GM19043 (cell line): ENCODE results near the gene CSK.
"Not testable (repeated sequence)": the region's sequence is repeated elsewhere in the genome, so short reads cannot be mapped to it uniquely, and the experiment has no call there.

ENCODE experiments used
- ATAC-seq: cut with Tn5 transposase; IDR thresholded peaks from one replicate; pipeline ENCODE4 v1.9.1; 2021; ENCODE audit warnings: low read depth; ENCODE audit not compliant: unreplicated experiment

The CSK gene

DNA sequence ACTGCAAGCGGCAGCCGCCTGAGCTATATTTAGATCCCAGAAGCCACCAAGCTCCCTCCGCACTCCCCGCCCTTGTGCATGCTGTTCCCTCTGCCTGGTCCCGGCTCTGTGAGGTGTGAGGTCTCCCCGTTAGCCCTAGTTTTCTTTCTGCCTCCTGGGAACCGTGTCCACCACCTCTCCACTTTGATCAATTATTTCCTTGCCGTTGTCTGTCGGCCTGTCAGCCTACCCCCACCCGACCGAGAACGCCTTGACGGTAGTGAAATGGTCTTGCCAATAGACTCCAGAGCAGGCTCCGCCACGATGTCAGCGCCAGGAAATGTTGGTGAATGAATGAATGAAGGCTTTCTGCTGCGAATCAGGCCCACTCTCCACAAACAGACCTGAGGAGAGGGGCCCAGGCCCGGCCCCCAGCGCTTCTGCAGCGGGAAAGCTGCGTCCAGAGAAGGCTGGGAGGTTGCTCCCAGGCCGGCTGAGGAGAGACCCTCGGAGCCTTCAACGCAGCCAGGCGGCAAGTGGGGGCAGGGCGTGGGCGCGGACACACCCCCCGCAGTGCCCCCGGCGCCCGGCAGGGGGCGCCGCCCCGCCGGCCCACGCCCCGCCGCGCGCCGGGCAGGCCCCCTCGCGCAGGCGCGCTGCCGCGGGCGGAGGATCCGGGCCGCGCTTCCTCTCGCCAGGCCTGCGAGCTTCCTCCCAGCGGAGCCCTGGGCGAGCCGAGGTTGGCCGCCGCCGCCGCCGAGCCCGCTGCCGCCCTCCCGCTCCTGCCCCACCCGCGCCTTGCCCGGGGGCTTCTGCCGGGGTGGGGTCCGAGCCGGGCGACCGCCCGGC is at the start of gene CSK:
Gene CSK, plus strand, starts transcription at position 650 of the 828 bp plus-strand sequence. CDS start 16,218 bp downstream, outside the sequence.
- no peak for ATAC-seq

DNA sequence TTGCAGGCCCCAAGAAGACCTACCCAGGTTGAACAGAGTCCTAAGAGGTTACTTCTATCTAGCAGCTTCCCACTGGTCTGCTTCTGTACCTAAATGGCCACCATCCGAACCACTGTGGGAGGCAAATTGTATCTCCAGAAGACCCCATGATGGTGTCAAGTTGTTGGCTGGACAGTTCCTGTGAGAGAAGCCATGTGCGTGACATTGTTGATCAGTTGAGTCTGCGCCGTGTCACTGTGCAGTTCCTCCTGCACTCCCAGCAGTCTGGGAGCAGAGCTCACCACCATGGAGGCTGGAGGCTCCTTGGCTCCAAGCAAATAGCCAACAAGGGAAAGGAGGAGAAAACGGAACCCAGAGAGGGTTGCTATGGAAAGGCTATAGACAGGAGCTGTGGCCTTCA is 49.0 kb upstream of the CSK start:
- ATAC-seq: no peak

DNA sequence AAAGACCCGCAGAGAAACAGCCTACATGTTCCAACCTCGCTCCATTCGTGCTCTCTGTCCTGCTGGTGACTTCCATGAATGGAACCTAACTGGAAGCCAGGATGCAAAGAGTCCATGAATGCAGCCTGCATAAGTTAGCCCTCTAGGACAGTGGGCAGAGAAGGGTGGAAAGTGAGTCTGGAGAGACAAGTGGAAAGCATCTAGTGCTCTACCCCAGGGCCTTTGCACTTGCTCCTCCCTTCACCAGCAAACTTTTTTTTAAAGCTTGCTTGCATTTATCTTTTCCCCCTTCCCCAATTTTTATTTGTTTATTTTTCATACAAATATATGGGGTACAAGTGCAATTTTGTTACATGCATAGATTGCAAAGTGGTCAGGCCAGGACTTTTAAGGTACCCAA is 48.6 kb upstream of the CSK start:
- ATAC-seq: no peak

DNA sequence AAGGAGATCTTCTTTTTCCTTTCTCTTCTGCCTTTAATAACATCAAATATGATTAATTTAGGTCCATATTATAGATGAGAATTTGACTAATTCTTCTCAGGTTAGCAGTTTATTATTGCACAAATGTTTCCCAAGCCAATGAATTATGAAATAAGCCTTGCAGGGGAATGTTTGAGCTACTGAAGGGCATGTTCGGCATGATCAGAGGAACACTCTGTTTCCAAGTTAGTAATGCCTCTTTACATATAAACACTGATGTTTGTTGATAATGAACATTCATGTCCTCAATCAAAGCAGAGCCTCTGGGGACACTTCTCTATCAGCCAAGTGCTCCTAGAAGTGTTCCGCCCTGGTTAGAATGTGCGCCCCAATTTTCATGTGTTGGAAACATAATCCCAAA is 46.6 kb upstream of the CSK start:
- ATAC-seq: no peak

DNA sequence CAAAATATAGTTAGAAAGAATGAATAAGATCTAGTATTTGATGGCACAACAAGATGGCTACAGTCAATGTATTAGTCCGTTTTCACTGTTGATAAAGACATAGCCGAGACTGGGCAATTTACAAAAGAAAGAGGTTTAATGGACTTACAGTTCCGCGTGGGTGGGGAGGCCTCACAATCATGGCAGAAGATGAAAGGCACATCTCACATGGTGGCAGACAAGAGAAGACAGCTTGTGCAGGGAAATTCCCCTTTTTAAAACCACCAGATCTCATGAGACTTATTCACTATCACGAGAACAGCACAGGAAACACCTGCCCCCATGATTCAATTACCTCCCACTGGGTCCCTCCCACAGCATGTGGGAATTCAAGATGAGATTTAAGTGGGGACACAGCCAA is 43.6 kb upstream of the CSK start:
- not testable (repeated sequence) for ATAC-seq

DNA sequence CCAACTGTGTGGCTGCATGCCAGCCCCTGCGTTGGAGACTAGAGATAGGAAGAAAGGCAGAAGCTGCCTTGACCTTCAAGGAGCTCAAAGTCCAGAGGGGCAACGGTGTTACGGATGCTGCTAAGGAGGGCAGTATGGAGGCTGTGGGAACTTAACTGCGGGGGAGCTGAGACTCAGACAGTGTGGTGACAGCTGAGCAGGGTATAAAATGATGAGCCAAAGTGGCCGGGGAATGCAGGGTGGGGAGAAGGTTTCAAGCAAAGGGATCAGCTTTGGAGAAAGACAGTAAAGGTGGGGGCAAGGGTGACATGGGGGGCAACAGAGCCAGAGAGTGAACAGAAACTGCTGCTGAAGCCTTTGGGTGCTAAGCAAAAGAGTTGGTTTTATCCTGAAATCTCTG is 39.5 kb upstream of the CSK start:
- no peak for ATAC-seq

DNA sequence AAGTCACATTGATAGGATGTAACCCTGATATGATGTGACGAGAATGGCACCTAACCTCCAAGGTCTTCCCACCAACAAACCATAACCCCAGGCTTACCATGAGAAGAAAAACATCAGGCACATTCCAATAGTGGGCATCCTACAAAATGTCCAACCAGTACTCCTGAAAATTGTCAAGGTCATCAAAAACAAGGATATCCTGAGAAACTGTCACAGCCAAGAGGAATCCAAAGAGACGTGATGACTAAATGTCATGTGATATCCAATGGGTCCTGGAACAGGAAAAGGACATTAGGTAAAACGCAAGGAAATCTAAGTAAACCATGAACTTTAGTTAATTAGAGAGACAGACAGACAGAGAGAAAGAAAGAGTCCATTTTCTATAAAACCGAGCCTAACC is 35.5 kb upstream of the CSK start:
- no peak for ATAC-seq

DNA sequence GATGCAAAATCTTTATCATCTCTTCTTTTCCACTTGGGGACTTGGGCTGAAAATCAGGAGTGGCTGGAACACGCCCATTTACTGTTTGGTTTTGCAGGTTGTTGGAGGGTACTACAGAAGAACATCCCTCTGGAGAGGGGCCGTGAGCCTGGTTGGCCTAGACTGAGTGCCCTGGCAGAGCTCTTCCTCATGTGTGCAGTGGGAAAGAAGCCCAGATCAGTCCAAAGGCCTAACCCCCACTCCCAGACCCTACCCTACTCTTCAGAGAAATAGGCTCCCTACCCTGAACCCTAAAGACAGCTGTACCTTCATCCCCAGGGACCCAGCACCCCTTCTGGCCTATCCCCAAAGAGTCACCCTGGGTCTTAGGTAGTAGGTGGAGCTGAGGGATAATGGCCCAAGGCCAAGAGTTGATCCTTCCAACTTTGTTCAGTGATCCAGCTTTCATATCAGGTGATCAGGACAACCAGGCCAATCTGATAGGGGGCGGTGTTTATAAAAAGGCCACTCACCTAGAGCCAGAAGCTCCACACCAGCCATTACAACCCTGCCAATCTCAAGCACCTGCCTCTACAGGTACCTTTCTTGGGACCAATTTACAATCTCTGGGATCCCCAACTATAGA is 33.4 kb upstream of the CSK start, which contains the start of gene CYP1A2:
Gene CYP1A2, plus strand, starts transcription at position 524 of the 625 bp plus-strand sequence. CDS start 894 bp downstream, outside the sequence.
- ATAC-seq: no peak

DNA sequence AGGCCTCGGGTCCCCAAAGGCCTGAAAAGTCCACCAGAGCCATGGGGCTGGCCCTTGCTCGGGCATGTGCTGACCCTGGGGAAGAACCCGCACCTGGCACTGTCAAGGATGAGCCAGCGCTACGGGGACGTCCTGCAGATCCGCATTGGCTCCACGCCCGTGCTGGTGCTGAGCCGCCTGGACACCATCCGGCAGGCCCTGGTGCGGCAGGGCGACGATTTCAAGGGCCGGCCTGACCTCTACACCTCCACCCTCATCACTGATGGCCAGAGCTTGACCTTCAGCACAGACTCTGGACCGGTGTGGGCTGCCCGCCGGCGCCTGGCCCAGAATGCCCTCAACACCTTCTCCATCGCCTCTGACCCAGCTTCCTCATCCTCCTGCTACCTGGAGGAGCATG is 32.0 kb upstream of the CSK start:
- ATAC-seq: no peak

DNA sequence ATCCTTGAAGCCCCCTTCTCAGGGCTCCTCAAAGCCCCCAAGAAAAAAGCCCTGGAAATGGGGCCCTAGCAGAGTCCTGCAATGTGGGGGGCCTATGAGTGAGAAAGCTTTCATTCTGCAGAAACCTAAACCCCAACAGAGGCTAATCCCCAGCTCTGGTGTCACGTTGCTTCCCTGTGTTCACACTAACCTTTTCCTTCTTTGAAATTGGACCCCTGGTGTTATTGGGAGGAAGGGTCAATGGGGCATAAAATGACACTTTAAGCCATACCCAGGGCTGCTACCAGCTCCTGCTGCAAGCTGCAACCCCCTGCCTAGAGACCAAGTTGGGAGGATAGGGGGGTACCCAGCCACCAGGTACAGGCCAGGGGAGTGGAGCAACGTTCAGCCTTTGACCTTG is 31.1 kb upstream of the CSK start:
- ATAC-seq: no peak

DNA sequence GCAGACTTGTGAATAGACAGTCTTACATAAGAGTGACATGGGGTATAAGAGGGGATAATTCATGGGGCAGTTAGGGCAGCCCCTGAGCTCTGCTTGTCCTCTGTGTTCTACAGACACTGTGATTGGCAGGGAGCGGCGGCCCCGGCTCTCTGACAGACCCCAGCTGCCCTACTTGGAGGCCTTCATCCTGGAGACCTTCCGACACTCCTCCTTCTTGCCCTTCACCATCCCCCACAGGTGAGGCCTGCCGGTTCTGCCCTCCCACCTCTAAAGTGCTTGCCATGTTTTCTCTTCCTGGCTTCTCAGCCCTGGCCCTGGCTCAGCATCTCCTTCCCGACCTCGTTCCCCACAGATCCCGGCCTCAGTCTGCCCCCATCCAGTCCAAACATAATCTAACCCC is 29.9 kb upstream of the CSK start:
- no peak for ATAC-seq

DNA sequence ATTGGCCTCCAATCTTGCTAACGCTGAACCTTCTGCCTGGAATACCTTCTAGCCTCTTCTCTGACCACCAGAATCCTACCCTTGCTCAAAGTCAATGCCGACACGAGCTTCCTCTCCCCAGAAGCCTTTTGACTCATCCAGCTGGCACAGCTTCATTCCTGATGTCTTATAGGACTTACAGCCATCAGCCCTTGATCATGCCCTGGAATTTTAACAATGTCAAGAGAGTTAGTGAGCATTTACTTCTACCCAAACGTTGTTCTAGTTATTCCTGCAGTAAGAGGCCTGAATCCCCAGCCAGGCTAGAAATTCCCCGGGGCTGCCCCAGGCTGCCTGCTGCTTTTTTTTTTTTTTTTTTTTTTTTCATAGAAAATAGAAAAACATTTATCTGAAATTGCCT is 29.3 kb upstream of the CSK start:
- no peak for ATAC-seq

DNA sequence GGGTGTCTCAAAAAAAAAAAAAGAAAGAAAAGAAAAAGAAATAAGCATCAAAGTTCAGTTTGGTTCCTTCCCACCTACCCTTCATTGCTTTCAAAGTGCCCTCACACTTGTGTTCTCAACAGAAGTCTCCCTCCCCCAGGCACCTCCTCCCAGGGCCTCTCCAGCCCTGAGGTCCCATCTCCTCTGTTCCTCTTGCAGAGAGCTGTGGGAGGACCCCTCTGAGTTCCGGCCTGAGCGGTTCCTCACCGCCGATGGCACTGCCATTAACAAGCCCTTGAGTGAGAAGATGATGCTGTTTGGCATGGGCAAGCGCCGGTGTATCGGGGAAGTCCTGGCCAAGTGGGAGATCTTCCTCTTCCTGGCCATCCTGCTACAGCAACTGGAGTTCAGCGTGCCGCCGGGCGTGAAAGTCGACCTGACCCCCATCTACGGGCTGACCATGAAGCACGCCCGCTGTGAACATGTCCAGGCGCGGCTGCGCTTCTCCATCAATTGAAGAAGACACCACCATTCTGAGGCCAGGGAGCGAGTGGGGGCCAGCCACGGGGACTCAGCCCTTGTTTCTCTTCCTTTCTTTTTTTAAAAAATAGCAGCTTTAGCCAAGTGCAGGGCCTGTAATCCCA is 27.2 kb upstream of the CSK start:
- ATAC-seq: no peak

DNA sequence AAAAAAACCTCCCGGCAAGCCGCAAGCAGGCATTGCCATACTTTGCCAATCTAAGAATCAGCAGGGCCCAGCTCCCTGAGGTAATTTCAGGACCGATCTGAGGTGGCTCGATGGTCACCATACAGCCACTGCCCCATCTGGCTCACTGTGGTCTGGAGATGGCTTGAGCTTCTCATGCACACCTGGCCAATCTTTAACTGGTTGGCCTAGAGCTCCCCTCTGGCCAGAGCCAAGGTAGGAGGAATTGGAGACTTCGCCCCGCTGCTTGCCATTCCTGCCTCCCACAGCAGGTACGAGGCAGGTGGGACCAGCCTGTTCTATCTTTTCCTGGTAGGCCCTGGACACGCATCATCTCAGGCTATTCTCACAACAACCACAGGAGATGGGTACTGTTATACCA is 23.1 kb upstream of the CSK start:
- ATAC-seq: no peak

DNA sequence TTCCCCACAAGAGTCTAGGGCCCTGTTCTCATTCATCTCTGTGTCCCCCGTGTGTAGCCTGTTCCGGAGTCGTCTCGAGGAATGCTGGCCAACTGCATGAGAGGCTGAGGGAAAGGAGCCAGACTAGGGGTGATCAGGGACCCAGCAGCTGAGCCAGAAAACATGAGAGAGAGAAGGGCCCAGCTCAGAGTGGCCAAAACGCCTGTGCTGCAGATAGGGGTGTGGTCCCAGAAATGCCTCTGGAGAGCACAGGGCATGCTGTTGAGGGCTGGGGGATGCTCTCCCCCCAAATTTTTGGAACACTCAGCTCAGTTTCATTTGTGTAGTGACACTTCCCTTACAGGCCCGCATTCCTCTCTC is 19.1 kb upstream of the CSK start:
- no peak for ATAC-seq

DNA sequence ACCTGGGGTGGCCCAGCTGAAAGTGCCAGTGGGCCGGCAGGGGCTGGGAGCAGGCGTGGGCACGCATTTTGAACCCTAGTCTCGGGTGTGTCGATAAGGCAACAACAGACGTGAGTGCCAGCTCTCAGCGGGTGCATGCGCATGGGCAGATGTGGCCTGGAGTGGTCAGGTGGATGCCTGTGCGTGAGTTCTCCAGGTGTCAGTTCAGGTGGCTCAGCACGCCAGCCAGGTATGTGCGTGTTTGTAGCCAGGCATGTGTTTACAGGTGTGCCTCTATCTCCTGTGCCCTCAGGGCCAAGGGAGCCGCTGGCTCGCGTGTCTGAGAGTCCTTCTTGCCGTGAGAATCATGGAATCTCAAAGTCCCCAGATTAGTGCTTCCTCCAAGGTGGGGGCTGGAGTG is 18.5 kb upstream of the CSK start:
- no peak for ATAC-seq

DNA sequence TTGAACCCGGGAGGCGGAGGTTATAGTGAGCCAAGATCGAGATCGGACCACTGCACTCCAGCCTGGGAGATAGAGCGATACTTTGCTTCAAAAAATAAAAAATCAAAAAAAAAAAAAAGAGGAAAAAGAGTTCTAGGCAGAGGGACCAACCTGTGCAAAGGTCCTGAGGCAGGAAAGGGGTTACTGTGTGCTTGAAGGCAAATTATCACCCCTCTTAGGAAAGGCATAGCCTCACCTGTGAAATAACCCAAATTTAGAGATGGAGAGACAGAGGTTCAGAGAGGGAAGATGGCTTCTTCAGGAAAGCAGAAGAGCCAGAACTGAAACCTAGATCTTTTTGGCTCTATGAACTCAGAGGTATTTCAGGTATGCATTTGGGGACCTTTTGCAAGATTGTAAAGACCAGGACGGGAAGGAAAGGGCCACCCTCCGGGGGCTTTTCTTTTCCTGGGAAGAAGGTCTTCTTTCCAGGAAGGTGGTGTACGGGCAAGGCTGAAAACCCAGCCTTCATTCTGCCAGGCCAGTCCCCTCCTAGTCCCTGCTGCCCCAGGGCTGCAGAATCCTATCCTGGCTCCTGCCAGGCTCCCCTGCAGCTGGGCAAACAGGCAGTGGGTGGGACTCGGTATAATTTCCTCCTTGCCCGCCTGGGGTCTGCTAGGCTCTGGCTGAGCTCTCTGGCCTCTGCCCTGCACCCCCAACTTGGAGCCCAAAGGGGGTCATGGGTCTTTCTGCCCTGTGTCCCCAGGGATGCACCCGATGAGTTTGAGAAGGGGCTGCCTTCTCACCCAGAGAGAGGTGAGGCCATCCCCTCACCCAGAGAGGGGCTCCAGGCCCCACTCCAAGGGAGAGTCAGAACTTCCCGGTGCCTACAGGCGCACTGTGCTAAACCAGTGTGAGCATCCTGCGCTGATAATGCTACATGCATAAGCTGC is 14.4 kb upstream of the CSK start:
- no peak for ATAC-seq

DNA sequence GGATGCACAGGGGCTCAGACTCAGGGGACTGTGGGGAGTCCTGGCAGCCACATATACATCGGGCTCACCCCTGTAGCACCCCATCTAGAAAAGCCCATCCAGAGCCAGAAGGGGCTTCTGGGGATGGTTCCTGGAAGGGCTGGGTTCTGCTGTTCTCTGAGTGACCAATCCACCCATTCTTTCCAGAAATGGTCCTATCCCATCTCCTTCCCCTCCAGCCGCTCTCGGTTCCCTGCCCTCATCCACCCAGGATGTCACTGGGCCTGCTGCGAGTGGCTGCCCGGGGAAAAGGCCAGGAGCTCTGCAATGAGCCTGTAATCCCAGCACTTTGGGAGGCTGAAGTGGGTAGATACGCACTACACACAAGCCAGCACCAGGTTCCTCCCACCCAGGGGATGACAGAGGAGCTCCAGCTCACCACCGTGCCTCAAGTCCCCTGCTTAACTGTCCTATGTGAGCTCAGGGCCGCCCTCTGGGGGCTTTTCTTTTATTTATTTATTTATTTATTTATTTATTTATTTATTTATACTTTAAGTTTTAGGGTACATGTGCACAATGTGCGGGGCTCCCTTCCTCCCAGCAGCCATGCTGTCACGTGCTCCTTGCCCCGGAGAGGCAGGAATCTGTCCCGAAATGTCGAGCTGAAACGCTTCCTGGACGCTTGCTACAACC is 13.6 kb upstream of the CSK start:
- ATAC-seq: no peak

DNA sequence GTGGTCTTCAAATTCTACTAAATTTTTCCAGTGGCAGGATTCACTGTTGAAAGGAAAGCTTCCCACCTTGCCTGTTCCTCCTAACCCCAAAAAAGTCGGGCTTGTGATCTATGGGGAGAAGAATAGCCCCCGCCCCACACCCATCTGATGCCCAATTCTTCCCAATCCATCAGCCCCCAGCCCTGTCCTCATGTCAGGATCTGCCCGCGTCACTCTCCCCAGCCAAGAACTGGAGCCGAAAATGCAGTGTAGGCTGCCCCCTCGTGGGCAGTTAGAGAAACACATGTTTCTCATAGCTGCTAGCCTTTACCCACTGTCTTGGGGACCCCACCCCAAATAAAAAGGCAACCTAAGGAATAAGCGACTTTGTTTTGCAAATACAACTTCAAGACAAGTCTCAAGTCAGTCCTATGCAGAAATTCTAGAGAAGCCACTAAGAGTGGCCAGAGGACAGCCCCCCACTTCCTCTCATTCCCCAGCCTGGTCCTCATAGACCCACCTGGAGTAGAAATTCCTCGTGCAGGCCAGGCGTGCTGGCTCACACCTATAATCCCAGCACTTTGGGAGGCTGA is 13.0 kb upstream of the CSK start:
- no peak for ATAC-seq

DNA sequence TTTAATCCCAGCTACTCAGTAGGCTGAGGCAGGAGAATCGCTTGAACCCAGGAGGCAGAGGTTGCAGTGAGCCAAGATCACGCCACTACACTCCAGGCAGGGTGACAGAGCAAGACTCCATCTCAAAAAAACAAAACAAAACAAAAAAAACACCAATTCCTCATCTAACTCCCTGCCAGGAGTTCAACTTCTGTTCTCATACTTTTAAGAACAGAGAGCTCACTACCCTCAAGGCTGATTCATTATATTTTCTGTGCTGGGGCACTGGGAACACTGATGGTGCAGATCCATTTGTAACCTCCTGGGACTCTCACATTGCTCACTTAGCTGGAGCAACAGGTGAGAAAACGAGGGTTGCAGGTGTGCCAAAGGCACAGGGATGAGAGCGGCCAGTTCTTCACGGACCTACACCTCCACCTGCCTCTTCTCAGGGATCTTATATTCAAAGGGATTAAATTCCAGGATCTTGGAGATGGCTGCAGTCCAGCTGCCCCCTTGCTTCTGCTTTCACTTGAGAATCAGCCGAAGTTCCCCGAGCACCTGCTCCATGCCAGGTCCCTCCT is 12.3 kb upstream of the CSK start:
- no peak for ATAC-seq
